MCF 10A (cell line): Measurements from ENCODE around the gene TEX2. TPM values are rescaled to one million over a fixed set of nuclear protein-coding genes. Genes with fewer than 3 reads are reported as not detected.

Experiments used
- BruUV-seq: library from RNA; stranded (reverse); fragments of 400-500 nt; replicated peaks from 2 replicates; lab custom pipeline; 2021; lab: Mats Ljungman, UMichigan
- CTCF ChIA-PET: fragments of 300-600 bp; sonication (Branson Sonifier 250); formaldehyde crosslinking; extraction: SDS; loops from one replicate; lab custom pipeline; 2021; ENCODE audit warnings: antibody characterized with exemption, inconsistent platforms; lab: Yijun Ruan, JAX
- POLR2A ChIA-PET: fragments of 300-600, 350-650 bp; sonication (Branson Sonifier 250); formaldehyde crosslinking; extraction: SDS; loops from one replicate; lab custom pipeline; 2020; ENCODE audit warnings: antibody characterized with exemption, inconsistent platforms; lab: Yijun Ruan, JAX
- DNase-seq: peaks from one replicate; pipeline ENCODE4 v3.0.0-alpha.2; 2018; ENCODE audit not compliant: unreplicated experiment
- H3K27ac Mint-ChIP-seq: one replicate; pipeline ENCODE4 v1.8.0; 2022; ENCODE audit warnings: mild to moderate bottlenecking, low read depth, mixed read lengths; ENCODE audit not compliant: unreplicated experiment
- H3K27me3 Mint-ChIP-seq: one replicate; pipeline ENCODE4 v1.8.0; 2022; ENCODE audit warnings: mixed read lengths; ENCODE audit not compliant: insufficient read depth, unreplicated experiment
- H3K36me3 Mint-ChIP-seq: one replicate; pipeline ENCODE4 v1.8.0; 2022; ENCODE audit warnings: mild to moderate bottlenecking, moderate library complexity, mixed read lengths; ENCODE audit not compliant: insufficient read depth, unreplicated experiment
- H3K4me1 Mint-ChIP-seq: one replicate; pipeline ENCODE4 v1.8.0; 2022; ENCODE audit warnings: mixed read lengths; ENCODE audit not compliant: insufficient read depth, unreplicated experiment
- H3K4me3 Mint-ChIP-seq: one replicate; pipeline ENCODE4 v1.8.0; 2022; ENCODE audit warnings: mild to moderate bottlenecking, moderate library complexity, mixed read lengths; ENCODE audit not compliant: unreplicated experiment
- H3K9me3 Mint-ChIP-seq: one replicate; pipeline ENCODE4 v1.8.0; 2022; ENCODE audit warnings: mixed read lengths; ENCODE audit not compliant: unreplicated experiment
- CTCF ChIP-seq: fragments of 200-600 bp; IDR thresholded peaks from one replicate; pipeline ENCODE4 v1.8.0; 2022; ENCODE audit warnings: antibody characterized with exemption, mild to moderate bottlenecking; ENCODE audit not compliant: unreplicated experiment
- intact Hi-C: fragments of 100-400 bp; cut with micrococcal nuclease; formaldehyde crosslinking; loops from 2 replicates; pipeline ENCODE4 v1.14.1; 2022
- total RNA-seq: library from RNA; stranded (reverse); gene quantifications from 2 replicates; pipeline ENCODE4 v1.2.3, GENCODE V29; 2022

TEX2 gene
- total RNA-seq, 1 experiment from 2014 or later, result 42.2 TPM

GRCh38 chr17:64131606-64132270 is 131.3 kb downstream of the TEX2 start:
- POLR2A ChIA-PET, result interaction anchor here (0.7 to 8.8 kb wide), 7 partner anchors 10 to 329 kb away, joined by 3 to 79 read pairs (median 34); no protein-coding TSS in a partner anchor

GRCh38 chr17:64130559-64131001 is 132.5 kb downstream of the TEX2 start:
- no peak for TF ChIP-seq CTCF
- H3K27me3 Mint-ChIP-seq, result no peaks in the 10 kb centered on the region
- intact Hi-C loops, result loop anchor here (1.0 to 5.0 kb wide), 3 partner anchors 48 to 152 kb away; no protein-coding TSS in a partner anchor
- H3K4me3 Mint-ChIP-seq, result peak overlapping the region; percentile 94
- H3K9me3 Mint-ChIP-seq, result no peaks in the 10 kb centered on the region
- H3K4me1 Mint-ChIP-seq, result peaks cover 17% of the 10 kb centered on the region
- POLR2A ChIA-PET, result interaction anchor here (0.5 to 8.8 kb wide), 15 partner anchors 12 to 1094 kb away, joined by 3 to 79 read pairs (median 4); no protein-coding TSS in a partner anchor
- H3K36me3 Mint-ChIP-seq, result peaks cover 15% of the 10 kb centered on the region
- H3K27ac Mint-ChIP-seq, result peak overlapping the region; percentile 49
- peak; percentile 17 for DNase-seq
- CTCF ChIA-PET, result interaction anchor here (0.6 to 11.4 kb wide), 8 partner anchors 18 to 220 kb away, joined by 3 to 350 read pairs (median 7); partner anchors contain the start of genes CSHL1 and GH1
- BruUV-seq, result TSS peak; percentile 77

More at GRCh38 chr17:64131606-64132270, 131.3 kb downstream of the TEX2 start:
- Mint-ChIP-seq H3K9me3 (no peaks in the 10 kb centered on the region), H3K27me3 (no peaks in the 10 kb centered on the region), H3K4me1 (peaks cover 6% of the 10 kb centered on the region), H3K4me3 (no peak overlapping the region), H3K27ac (no peak overlapping the region), H3K36me3 (peaks cover 10% of the 10 kb centered on the region)
- intact Hi-C loops, result loop anchor here (2.0 to 5.0 kb wide), 2 partner anchors 69 to 151 kb away; no protein-coding TSS in a partner anchor
- no TSS peak for BruUV-seq
- no peak for DNase-seq
- CTCF ChIA-PET, result interaction anchor here (0.6 to 11.4 kb wide), 15 partner anchors 15 to 266 kb away, joined by 3 to 350 read pairs (median 5); partner anchors contain the start of genes CSHL1 and GH1
- TF ChIP-seq CTCF, result no peak

- peak; percentile 93 for DNase-seq
- intact Hi-C loops, result loop anchor here (1.0 to 5.0 kb wide), 3 partner anchors 48 to 152 kb away; no protein-coding TSS in a partner anchor
- H3K4me1 Mint-ChIP-seq, result peaks cover 18% of the 10 kb centered on the region
- ChIA-PET CTCF (interaction anchor here (0.6 to 11.4 kb wide), 5 partner anchors 18 to 219 kb away, joined by 3 to 350 read pairs (median 5); partner anchors contain the start of genes CSHL1 and GH1), POLR2A (interaction anchor here (0.5 to 8.8 kb wide), 24 partner anchors 9 to 1095 kb away, joined by 3 to 79 read pairs (median 6); no protein-coding TSS in a partner anchor)
- H3K27me3 Mint-ChIP-seq, result no peaks in the 10 kb centered on the region
- no TSS peak for BruUV-seq
- H3K27ac Mint-ChIP-seq, result peak within 1 kb of the TSS; percentile 93
- H3K9me3 Mint-ChIP-seq, result no peaks in the 10 kb centered on the region
- TF ChIP-seq CTCF, result no peak
- H3K36me3 Mint-ChIP-seq, result peaks cover 20% of the 10 kb centered on the region
- peak within 1 kb of the TSS; percentile 94 for H3K4me3 Mint-ChIP-seq
Measured at GRCh38 chr17:64129765-64130558, 133.1 kb downstream of the TEX2 start, which contains the start of gene ERN1. ERN1 (minus strand) TSS chr17:64130144; CDS start chr17:64130029, 115 bp downstream.
